ENCODE measurements around the gene LYST.

- no peak for TF ChIP-seq CTCF (IDR thresholded peaks at IDR 0.05)
- no peak for TF ChIP-seq POLR2A (IDR thresholded peaks at IDR 0.05)
Measured at GRCh38 chr1:235646463-235646862, 220.2 kb downstream of the LYST start.
